ENCODE results near the gene ACKR3.

DNA sequence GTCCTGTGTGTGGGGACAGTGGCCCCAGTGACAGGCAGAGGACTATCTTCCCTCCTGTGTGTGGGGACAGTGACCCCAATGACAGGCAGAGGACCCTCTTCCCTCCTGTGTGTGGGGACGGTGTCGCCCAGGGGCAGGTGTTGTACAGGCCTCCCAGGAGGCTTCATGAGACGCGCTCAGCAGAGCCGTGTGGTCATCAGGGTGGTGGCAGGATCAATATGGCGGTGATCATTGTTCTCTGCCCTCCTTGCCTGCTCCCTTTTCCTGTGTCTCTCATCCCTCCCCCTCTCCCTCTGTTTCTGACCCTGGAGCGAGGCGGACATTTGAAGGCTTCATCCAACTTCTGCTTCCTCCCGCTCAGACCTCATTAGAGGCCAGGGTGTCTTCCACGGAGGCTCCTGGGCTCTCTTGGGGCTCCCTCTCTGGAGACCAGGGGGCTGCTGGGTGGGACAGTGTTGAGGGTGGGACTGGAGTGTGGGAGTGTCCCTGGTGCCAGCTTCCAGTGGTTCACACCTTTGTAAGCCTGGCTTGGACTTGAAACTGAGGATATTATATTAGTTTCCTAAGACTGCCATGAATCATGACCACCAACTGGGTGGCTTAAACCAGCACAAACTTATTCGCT, 59.5 kb downstream of the ACKR3 start:
- no peak for TF ChIP-seq POLR2A (IDR thresholded peaks at IDR 0.05)
- no peak for TF ChIP-seq POLR2AphosphoS5 (IDR thresholded peaks at IDR 0.05)
- TF ChIP-seq, protein P1, sequence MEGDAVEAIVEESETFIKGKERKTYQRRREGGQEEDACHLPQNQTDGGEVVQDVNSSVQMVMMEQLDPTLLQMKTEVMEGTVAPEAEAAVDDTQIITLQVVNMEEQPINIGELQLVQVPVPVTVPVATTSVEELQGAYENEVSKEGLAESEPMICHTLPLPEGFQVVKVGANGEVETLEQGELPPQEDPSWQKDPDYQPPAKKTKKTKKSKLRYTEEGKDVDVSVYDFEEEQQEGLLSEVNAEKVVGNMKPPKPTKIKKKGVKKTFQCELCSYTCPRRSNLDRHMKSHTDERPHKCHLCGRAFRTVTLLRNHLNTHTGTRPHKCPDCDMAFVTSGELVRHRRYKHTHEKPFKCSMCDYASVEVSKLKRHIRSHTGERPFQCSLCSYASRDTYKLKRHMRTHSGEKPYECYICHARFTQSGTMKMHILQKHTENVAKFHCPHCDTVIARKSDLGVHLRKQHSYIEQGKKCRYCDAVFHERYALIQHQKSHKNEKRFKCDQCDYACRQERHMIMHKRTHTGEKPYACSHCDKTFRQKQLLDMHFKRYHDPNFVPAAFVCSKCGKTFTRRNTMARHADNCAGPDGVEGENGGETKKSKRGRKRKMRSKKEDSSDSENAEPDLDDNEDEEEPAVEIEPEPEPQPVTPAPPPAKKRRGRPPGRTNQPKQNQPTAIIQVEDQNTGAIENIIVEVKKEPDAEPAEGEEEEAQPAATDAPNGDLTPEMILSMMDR (IDR thresholded peaks at IDR 0.05) = no peak
- TF ChIP-seq EP300 (IDR thresholded peaks at IDR 0.05) = no peak
